DND-41 (cell line): ENCODE data around the gene MIDN.

Source experiments
- EZH2 ChIP-seq: IDR thresholded peaks from 3 replicates; pipeline ENCODE4 v1.6.1; 2012; ENCODE audit warnings: borderline replicate concordance, low read depth, mild to moderate bottlenecking, moderate library complexity, low read length, inconsistent platforms; ENCODE audit not compliant: severe bottlenecking
- TF ChIP-seq, protein P1 (sequence below): IDR thresholded peaks from 2 replicates; pipeline ENCODE4 v1.5.1; 2012; ENCODE audit warnings: borderline replicate concordance, low read length, moderate library complexity, mild to moderate bottlenecking; ENCODE audit not compliant: poor library complexity, severe bottlenecking; ENCODE audit errors: extremely low read depth

GRCh38 chr19:1264801-1265614 is 16.6 kb downstream of the MIDN start:
- TF ChIP-seq, protein P1, sequence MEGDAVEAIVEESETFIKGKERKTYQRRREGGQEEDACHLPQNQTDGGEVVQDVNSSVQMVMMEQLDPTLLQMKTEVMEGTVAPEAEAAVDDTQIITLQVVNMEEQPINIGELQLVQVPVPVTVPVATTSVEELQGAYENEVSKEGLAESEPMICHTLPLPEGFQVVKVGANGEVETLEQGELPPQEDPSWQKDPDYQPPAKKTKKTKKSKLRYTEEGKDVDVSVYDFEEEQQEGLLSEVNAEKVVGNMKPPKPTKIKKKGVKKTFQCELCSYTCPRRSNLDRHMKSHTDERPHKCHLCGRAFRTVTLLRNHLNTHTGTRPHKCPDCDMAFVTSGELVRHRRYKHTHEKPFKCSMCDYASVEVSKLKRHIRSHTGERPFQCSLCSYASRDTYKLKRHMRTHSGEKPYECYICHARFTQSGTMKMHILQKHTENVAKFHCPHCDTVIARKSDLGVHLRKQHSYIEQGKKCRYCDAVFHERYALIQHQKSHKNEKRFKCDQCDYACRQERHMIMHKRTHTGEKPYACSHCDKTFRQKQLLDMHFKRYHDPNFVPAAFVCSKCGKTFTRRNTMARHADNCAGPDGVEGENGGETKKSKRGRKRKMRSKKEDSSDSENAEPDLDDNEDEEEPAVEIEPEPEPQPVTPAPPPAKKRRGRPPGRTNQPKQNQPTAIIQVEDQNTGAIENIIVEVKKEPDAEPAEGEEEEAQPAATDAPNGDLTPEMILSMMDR: no peak
- TF ChIP-seq EZH2: no peak
